IPS-15b (cell line): ENCODE data around the gene SLC9C1.

Experiments
- H3K27me3 ChIP-seq: one replicate; pipeline ENCODE4 v1.6.1; 2013; ENCODE audit warnings: low read length; ENCODE audit not compliant: control insufficient read depth, insufficient read depth
- H3K36me3 ChIP-seq: one replicate; pipeline ENCODE4 v1.6.1; 2013; ENCODE audit warnings: low read length; ENCODE audit not compliant: control insufficient read depth, insufficient read depth
- H3K4me1 ChIP-seq: one replicate; pipeline ENCODE4 v1.6.1; 2013; ENCODE audit warnings: mild to moderate bottlenecking, low read length; ENCODE audit not compliant: control insufficient read depth, insufficient read depth
- H3K4me3 ChIP-seq: one replicate; pipeline ENCODE4 v1.5.1; 2013; ENCODE audit warnings: low read depth, low read length
- H3K9ac ChIP-seq: one replicate; pipeline ENCODE4 v1.6.1; 2013; ENCODE audit warnings: low read depth, mild to moderate bottlenecking, low read length
- H3K9me3 ChIP-seq: one replicate; pipeline ENCODE4 v1.6.1; 2013; ENCODE audit warnings: mild to moderate bottlenecking, low read length; ENCODE audit not compliant: control insufficient read depth, insufficient read depth

Gene SLC9C1

GRCh38 chr3:112303764-112304325 is 9.8 kb upstream of the SLC9C1 start:
- H3K9me3 ChIP-seq: no peaks in the 10 kb centered on the region
- H3K4me1 ChIP-seq: peaks cover 17% of the 10 kb centered on the region
- H3K9ac ChIP-seq: peak overlapping the region; percentile 51
- peak overlapping the region; percentile 64 for H3K4me3 ChIP-seq
- no peaks in the 10 kb centered on the region for H3K36me3 ChIP-seq
- no peaks in the 10 kb centered on the region for H3K27me3 ChIP-seq

- Histone ChIP-seq H3K9me3 (no peaks in the 10 kb centered on the region), H3K4me3 (peak overlapping the region; percentile 64), H3K36me3 (no peaks in the 10 kb centered on the region), H3K9ac (peak overlapping the region; percentile 66), H3K27me3 (no peaks in the 10 kb centered on the region), H3K4me1 (peaks cover 17% of the 10 kb centered on the region)
Observed at GRCh38 chr3:112302881-112303763, 9.1 kb upstream of the SLC9C1 start.

- no peaks in the 10 kb centered on the region for H3K27me3 ChIP-seq
- H3K36me3 ChIP-seq: no peaks in the 10 kb centered on the region
- H3K9me3 ChIP-seq: no peaks in the 10 kb centered on the region
- H3K4me1 ChIP-seq: peaks cover 17% of the 10 kb centered on the region
- peak overlapping the region; percentile 64 for H3K4me3 ChIP-seq
- H3K9ac ChIP-seq: peak overlapping the region; percentile 66
Observed at GRCh38 chr3:112302150-112302830, 8.3 kb upstream of the SLC9C1 start.

GRCh38 chr3:112298781-112299180 is 4.8 kb upstream of the SLC9C1 start:
- no peaks in the 10 kb centered on the region for H3K9me3 ChIP-seq
- H3K27me3 ChIP-seq: no peaks in the 10 kb centered on the region
- H3K9ac ChIP-seq: no peak overlapping the region
- no peak overlapping the region for H3K4me3 ChIP-seq
- H3K36me3 ChIP-seq: no peaks in the 10 kb centered on the region
- H3K4me1 ChIP-seq: peaks cover 10% of the 10 kb centered on the region

GRCh38 chr3:112297714-112298113 is 3.7 kb upstream of the SLC9C1 start:
- peaks cover 11% of the 10 kb centered on the region for H3K4me1 ChIP-seq
- no peak overlapping the region for H3K4me3 ChIP-seq
- H3K9ac ChIP-seq: no peak overlapping the region
- H3K27me3 ChIP-seq: no peaks in the 10 kb centered on the region
- H3K36me3 ChIP-seq: no peaks in the 10 kb centered on the region
- no peaks in the 10 kb centered on the region for H3K9me3 ChIP-seq

- Histone ChIP-seq H3K4me1 (peaks cover 6% of the 10 kb centered on the region), H3K27me3 (no peaks in the 10 kb centered on the region), H3K9ac (no peak overlapping the region), H3K4me3 (no peak overlapping the region), H3K9me3 (no peaks in the 10 kb centered on the region), H3K36me3 (no peaks in the 10 kb centered on the region)
Observed at GRCh38 chr3:112289011-112289410, 5.0 kb downstream of the SLC9C1 start.

- Histone ChIP-seq H3K27me3 (no peaks in the 10 kb centered on the region), H3K4me1 (no peaks in the 10 kb centered on the region), H3K9me3 (no peaks in the 10 kb centered on the region), H3K4me3 (no peak overlapping the region), H3K36me3 (no peaks in the 10 kb centered on the region), H3K9ac (no peak overlapping the region)
Observed at GRCh38 chr3:112280266-112280665, 13.8 kb downstream of the SLC9C1 start.

GRCh38 chr3:112273536-112273935 is 20.5 kb downstream of the SLC9C1 start:
- no peaks in the 10 kb centered on the region for H3K4me1 ChIP-seq
- no peak overlapping the region for H3K4me3 ChIP-seq
- H3K36me3 ChIP-seq: no peaks in the 10 kb centered on the region
- no peaks in the 10 kb centered on the region for H3K9me3 ChIP-seq
- no peak overlapping the region for H3K9ac ChIP-seq
- no peaks in the 10 kb centered on the region for H3K27me3 ChIP-seq

- Histone ChIP-seq H3K4me1 (no peaks in the 10 kb centered on the region), H3K27me3 (no peaks in the 10 kb centered on the region), H3K36me3 (no peaks in the 10 kb centered on the region), H3K9ac (no peak overlapping the region), H3K9me3 (no peaks in the 10 kb centered on the region), H3K4me3 (no peak overlapping the region)
Observed at GRCh38 chr3:112261742-112262141, 32.3 kb downstream of the SLC9C1 start.

- Histone ChIP-seq H3K27me3 (no peaks in the 10 kb centered on the region), H3K4me3 (no peak overlapping the region), H3K4me1 (no peaks in the 10 kb centered on the region), H3K9ac (no peak overlapping the region), H3K36me3 (no peaks in the 10 kb centered on the region), H3K9me3 (no peaks in the 10 kb centered on the region)
Observed at GRCh38 chr3:112260563-112260962, 33.5 kb downstream of the SLC9C1 start.

GRCh38 chr3:112253301-112253971 is 40.6 kb downstream of the SLC9C1 start:
- Histone ChIP-seq H3K4me3 (no peak overlapping the region), H3K4me1 (no peaks in the 10 kb centered on the region), H3K9me3 (no peaks in the 10 kb centered on the region), H3K36me3 (no peaks in the 10 kb centered on the region), H3K9ac (no peak overlapping the region), H3K27me3 (no peaks in the 10 kb centered on the region)
